GM10266 (cell line): ENCODE measurements around the gene CASP10.
A peak's percentile ranks its signal among the peaks of the same experiment; 100 is the strongest.
"Not testable (repeated sequence)": the region's sequence is repeated elsewhere in the genome, so short reads cannot be mapped to it uniquely, and the experiment has no call there.

Source experiments
- DNase-seq: peaks from one replicate; pipeline ENCODE4 v3.0.0; 2012; ENCODE audit errors: extremely low spot score
- TF ChIP-seq, protein P1 (sequence below): IDR thresholded peaks from 2 replicates; pipeline ENCODE4 v1.5.1; 2012; ENCODE audit warnings: mild to moderate bottlenecking, low read depth; ENCODE audit not compliant: control insufficient read depth, insufficient read depth; ENCODE audit errors: missing control alignments

CASP10 gene

DNA sequence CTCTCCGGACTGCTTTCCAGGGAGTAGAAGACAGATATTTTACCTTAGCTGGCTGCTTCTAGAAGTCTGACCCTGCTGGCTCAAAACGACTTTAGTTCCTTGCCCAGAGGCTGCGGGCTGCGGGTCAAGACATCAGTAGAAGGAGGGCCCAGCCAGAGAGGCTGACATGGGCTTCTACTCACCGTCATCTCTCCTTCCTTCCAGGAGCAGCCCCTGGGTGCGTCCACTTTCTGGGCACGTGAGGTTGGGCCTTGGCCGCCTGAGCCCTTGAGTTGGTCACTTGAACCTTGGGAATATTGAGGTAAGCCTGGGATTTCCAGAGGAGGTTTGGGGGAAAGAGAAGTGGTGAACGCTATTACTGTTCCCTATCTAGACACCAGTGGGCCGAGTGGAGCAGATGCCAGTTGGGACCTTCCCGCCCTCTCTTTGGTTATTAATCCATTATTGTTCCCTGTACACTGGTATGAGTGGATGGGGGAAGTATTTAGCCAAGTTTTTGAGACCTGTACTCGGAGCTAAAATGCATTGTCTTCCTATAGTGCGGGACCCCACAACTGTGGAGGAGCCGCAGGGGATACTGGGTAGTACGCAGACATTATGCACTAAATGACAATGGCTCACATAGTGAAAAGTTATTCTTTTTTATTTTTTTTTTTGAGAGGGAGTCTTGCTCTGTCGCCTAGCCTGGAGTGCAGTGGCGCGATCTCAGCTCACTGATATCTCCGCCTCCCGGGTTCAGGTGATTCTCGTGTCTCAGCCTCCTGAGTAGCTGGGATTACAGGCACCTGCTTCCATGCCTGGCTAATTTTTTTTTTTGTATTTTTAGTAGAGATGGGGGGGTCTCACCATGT lies 51.1 kb downstream of the CASP10 start:
- TF ChIP-seq, protein P1, sequence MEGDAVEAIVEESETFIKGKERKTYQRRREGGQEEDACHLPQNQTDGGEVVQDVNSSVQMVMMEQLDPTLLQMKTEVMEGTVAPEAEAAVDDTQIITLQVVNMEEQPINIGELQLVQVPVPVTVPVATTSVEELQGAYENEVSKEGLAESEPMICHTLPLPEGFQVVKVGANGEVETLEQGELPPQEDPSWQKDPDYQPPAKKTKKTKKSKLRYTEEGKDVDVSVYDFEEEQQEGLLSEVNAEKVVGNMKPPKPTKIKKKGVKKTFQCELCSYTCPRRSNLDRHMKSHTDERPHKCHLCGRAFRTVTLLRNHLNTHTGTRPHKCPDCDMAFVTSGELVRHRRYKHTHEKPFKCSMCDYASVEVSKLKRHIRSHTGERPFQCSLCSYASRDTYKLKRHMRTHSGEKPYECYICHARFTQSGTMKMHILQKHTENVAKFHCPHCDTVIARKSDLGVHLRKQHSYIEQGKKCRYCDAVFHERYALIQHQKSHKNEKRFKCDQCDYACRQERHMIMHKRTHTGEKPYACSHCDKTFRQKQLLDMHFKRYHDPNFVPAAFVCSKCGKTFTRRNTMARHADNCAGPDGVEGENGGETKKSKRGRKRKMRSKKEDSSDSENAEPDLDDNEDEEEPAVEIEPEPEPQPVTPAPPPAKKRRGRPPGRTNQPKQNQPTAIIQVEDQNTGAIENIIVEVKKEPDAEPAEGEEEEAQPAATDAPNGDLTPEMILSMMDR = no peak
- no peak for DNase-seq

DNA sequence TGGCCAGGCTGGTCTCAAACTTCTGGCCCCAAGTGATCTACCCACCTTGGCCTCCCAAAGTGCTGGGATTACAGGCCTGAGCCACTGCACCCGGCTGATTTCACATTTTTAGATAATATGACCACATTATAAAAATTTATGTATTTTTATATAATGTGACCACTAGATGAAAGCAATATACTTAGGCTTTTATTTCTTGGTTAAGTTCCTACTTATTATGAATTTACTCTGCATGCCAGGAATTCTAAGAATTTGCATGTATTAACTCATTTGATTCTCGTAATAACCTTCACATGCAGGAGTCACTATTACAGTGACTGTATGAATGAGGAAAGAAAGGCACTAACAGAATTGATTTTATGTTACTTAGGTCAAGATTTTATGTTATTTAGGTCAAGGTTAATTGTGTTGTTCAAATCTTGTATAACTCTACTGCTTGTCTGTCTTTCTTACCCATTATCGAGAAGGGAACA lies 51.8 kb downstream of the CASP10 start:
- TF ChIP-seq, protein P1 = no peak
- no peak for DNase-seq

DNA sequence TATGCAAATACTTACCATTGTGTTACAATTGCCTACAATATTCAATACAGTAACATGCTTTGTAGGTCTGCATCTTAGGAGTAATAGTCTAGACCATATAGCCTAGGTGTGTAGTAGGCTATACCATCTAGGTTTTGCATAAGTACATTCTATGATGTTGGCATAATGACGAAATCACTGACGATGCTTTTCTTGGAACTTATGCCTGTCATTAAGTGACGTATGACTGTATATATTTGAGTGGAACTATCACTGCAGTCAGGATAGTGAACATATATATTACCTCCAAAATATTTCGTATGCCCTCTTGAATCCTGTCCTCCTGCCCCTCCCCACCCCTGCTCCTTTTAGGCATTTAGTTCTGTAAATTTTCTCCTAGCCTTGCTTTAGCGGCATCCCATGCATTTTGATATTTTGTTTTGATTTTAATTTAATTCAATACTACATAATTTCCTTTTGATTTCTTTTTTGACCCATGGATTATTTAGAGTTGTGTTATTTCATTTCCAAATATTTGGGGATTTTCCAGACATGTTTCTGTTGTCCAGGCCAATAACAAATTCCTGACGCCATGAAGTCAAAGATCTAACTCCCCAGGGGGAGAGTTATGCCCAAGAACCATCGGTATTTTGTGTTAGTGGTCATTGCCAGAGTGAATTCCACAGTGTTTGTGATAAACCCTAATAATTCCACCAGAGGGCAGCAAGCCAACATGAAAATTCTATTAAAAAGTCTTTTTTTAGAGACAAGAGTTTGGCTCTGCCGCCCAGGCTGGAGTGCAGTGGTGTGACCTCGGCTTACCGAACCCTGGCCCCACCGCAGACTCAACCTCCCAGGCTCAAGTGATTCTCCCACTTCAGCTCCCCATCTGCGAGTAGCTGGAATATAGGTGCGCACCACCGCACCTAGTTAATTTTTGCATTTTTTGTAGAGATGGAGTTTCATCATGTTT lies 53.2 kb downstream of the CASP10 start:
- peak; percentile 58 for DNase-seq
- TF ChIP-seq, protein P1 = peak; percentile 53

DNA sequence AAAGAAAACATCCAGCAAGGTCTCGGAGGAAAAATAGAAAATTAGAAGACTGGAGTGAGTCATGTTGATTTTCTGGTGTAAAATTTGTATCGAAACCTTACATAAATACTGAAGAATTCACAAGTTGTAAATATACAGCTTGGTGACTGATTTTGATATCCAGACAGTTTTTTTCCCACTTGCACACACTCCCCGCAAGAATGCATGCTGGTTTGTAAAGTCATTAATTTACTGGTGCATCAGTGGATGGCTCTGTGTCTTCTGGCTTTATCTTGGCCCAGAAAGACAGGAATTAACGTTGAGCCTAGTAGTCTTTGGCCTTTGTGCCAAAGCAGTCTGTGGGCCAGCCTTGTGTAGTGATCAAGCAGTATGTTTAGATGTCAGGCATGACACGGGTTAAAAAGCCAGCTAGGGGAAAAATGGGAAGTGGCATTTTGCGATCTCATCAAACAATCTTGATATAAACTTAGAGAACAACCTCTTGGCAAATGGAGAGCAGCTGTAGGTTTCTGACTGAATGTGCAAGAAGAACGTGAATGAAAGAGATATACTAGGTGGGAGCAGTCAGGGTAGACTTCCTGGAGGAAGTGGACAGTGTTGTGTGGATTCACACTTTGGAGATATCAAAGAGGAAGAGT lies 54.7 kb downstream of the CASP10 start:
- no peak for DNase-seq
- TF ChIP-seq, protein P1 = no peak

DNA sequence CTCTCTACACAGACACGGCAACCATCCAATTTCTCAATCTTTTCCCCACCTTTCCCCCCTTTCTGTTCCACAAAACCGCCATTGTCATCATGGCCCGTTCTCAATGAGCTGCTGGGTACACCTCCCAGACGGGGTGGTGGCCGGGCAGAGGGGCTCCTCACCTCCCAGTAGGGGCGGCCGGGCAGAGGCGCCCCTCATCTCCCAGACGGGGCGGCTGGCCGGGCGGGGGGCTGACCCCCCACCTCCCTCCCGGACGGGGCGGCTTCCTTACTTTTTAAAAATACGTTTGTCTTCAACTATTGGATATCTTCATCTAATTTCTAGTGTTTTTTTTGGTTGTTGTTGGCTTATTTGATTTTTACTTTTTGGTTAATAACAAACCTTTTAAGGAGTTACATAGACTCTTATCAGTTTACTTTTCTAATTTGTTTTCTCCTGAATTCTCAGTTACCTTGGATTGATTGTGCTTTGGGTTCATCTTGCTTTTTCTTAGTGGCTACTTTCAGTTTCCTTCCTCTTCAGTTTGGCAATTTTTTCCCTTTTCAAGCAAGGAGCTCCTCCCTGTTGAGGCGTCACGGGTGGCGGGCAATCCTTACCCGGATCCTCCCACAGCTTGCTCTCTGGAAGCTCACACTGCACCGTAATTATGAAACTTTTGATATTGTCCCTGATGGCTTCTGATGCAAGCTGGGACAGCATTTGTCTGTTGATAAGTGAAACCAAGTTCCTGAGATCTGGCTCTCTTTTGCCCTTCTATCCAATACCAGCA lies 56.4 kb downstream of the CASP10 start:
- DNase-seq = not testable (repeated sequence)

DNA sequence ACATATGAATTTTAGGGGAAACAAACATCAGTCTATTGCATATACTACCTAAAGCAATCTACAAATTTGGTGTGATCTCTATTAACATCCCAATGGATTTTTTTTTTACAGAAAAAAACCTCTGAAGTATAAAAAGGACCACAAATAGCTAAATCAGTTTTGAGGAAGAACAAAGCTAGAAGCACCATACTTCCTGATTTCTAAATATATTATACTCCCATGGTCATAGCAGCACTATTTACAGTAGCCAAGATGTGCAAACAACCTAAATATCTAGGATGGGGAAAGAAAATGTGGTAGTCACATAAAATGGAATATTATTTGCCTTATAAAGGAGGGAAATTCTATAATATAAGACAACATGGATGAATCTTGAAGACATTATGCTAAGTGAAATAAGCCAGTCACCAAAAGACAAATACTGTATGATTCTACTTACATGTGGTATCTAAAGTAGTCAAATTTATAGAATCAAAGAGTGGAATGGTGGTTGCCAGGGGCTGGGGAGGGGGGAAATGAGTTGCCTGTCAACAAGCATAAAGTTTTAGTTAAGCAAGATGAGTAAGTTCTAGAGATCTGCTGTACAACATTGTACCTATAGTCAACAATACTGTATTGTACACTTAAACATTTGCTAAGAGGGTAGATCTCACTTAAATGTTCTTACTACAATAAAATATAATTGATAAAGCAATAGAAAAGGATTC lies 59.8 kb downstream of the CASP10 start:
- TF ChIP-seq, protein P1 = no peak
- DNase-seq = no peak
